Endothelial cell of umbilical vein (primary cell): ENCODE measurements around the gene MOB3A.

Source experiments
- EZH2 ChIP-seq: IDR thresholded peaks from 2 replicates; pipeline ENCODE4 v1.6.1; 2012; ENCODE audit warnings: borderline replicate concordance, low read depth, mild to moderate bottlenecking, moderate library complexity, low read length, inconsistent platforms; ENCODE audit not compliant: severe bottlenecking
- GATA2 ChIP-seq: IDR thresholded peaks from 2 replicates; pipeline ENCODE4 v1.7.0; 2011; ENCODE audit warnings: low read depth, mild to moderate bottlenecking, moderate library complexity, mixed read lengths, low read length; ENCODE audit not compliant: insufficient read length, insufficient read depth
- MYC ChIP-seq: IDR thresholded peaks from one replicate; pipeline ENCODE4 v1.6.1; 2011; ENCODE audit warnings: mild to moderate bottlenecking, low read depth, low read length
- POLR2A ChIP-seq: IDR thresholded peaks from 2 replicates; pipeline ENCODE4 v1.6.1; 2012; ENCODE audit warnings: low read depth, mild to moderate bottlenecking, control low read depth, low read length
- POLR2AphosphoS5 ChIP-seq: IDR thresholded peaks from 2 replicates; pipeline ENCODE4 v1.6.1; 2012; ENCODE audit warnings: low read depth, mild to moderate bottlenecking, control low read depth, low read length, moderate library complexity; ENCODE audit not compliant: insufficient read depth
- TF ChIP-seq, protein P1 (sequence below), 2 donors: IDR thresholded peaks; 1 replicate in 1 of 2; 2 replicates in 1 of 2; pipeline ENCODE4 v1.5.1; 2011; ENCODE audit warnings: low read length in 2 of 2, mild to moderate bottlenecking in 2 of 2, moderate library complexity in 2 of 2, control low read depth in 1 of 2, inconsistent platforms in 1 of 2, low read depth in 1 of 2; ENCODE audit not compliant: insufficient read depth in 1 of 2; ENCODE audit errors: extremely low read depth in 1 of 2
- TF ChIP-seq, protein P2 (sequence below): IDR thresholded peaks from 2 replicates; pipeline ENCODE4 v1.6.1; 2011; ENCODE audit not compliant: insufficient read depth, insufficient read length

DNA sequence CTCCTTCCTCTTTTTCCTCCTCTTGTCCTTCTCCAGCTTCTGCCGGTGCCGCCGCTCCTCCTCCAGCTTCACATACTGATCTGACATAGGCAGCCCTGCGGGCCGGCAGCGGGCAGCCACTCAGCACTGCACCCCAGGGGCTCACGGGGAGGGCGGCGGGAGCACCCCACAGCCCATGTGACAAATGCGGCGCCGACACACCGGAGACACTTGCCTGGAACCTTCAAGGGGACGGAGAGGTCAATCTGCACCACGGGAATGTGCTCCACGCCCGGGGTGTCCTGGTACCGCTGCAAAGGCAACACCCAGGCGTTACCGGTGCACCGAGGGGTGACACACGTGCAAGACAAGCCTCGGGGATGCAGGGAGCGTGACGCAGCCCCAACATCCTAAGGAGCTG is 19.2 kb upstream of the MOB3A start:
- TF ChIP-seq, protein P1, sequence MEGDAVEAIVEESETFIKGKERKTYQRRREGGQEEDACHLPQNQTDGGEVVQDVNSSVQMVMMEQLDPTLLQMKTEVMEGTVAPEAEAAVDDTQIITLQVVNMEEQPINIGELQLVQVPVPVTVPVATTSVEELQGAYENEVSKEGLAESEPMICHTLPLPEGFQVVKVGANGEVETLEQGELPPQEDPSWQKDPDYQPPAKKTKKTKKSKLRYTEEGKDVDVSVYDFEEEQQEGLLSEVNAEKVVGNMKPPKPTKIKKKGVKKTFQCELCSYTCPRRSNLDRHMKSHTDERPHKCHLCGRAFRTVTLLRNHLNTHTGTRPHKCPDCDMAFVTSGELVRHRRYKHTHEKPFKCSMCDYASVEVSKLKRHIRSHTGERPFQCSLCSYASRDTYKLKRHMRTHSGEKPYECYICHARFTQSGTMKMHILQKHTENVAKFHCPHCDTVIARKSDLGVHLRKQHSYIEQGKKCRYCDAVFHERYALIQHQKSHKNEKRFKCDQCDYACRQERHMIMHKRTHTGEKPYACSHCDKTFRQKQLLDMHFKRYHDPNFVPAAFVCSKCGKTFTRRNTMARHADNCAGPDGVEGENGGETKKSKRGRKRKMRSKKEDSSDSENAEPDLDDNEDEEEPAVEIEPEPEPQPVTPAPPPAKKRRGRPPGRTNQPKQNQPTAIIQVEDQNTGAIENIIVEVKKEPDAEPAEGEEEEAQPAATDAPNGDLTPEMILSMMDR (IDR thresholded peaks at IDR 0.05; ENCODE audit: extremely low read depth in 1 of 2, insufficient read depth in 1 of 2, low read depth in 1 of 2, low read length in 2 of 2) = no peak
- no peak for TF ChIP-seq MYC
- no peak for TF ChIP-seq POLR2A
- TF ChIP-seq, protein P2, sequence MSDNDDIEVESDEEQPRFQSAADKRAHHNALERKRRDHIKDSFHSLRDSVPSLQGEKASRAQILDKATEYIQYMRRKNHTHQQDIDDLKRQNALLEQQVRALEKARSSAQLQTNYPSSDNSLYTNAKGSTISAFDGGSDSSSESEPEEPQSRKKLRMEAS = no peak
- no peak for TF ChIP-seq POLR2AphosphoS5
- TF ChIP-seq EZH2 = no peak
- no peak for TF ChIP-seq GATA2
